ENCODE data around the gene RNU2-1.
"Not testable (repeated sequence)": the region's sequence is repeated elsewhere in the genome, so short reads cannot be mapped to it uniquely, and the experiment has no call there.

RNU2-1 gene

GRCh38 chr17:43233877-43234276 is at the start of gene RNU2-1:
TSS of gene RNU2-1 (minus strand) at chr17:43233977.
- DNase-seq (ENCODE audit: low read depth), result not testable (repeated sequence)

DNA sequence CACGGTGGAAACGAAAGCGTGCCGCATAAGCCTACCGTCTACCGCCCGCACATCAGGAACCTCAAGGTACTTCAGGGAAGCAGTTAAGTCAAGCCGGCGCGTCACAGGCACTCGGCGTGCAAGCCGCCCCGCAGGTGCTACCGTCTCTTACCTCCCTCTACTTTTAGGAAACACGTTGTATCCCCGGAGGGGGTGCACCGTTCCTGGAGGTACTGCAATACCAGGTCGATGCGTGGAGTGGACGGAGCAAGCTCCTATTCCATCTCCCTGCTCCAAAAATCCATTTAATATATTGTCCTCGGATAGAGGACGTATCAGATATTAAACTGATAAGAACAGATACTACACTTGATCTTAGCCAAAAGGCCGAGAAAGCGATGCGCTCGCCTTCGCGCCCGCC is 39.1 kb upstream of the RNU2-1 start:
- DNase-seq (ENCODE audit: low read depth), result not testable (repeated sequence)

DNA sequence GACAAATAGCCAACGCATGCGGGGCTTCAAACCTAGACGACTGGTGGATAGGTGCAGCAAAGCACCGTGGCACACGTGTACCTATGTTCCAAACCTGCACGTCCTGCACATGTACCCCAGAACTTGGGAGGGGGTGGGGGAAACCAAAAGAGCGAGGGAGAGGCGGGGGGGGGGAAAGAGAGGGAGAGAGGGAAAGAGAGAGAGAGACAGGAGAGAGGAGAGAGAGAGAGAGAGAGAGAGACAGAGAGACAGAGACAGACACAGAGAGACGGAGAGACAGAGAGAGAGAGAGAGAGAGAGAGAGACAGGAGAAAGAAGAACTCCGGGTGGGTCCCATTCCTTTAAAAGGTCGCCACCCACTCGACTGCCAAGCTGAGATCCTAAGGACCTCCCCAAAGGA is 38.7 kb upstream of the RNU2-1 start:
- not testable (repeated sequence) for DNase-seq (ENCODE audit: low read depth)

GRCh38 chr17:43270552-43271504 is 37.1 kb upstream of the RNU2-1 start:
- not testable (repeated sequence) for DNase-seq (ENCODE audit: low read depth)

GRCh38 chr17:43246456-43246855 is 12.7 kb upstream of the RNU2-1 start:
- not testable (repeated sequence) for DNase-seq (ENCODE audit: low read depth)

- not testable (repeated sequence) for DNase-seq (ENCODE audit: low read depth)
Measured at GRCh38 chr17:43240596-43241352, 7.0 kb upstream of the RNU2-1 start.

DNA sequence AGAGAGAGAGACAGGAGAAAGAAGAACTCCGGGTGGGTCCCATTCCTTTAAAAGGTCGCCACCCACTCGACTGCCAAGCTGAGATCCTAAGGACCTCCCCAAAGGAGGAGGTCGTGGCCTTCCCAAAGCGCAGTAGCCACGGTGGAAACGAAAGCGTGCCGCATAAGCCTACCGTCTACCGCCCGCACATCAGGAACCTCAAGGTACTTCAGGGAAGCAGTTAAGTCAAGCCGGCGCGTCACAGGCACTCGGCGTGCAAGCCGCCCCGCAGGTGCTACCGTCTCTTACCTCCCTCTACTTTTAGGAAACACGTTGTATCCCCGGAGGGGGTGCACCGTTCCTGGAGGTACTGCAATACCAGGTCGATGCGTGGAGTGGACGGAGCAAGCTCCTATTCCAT is 5.8 kb upstream of the RNU2-1 start:
- DNase-seq (ENCODE audit: low read depth), result not testable (repeated sequence)

- DNase-seq (ENCODE audit: low read depth), result not testable (repeated sequence)
Measured at GRCh38 chr17:43233263-43233662, 514 bp downstream of the RNU2-1 start.

DNA sequence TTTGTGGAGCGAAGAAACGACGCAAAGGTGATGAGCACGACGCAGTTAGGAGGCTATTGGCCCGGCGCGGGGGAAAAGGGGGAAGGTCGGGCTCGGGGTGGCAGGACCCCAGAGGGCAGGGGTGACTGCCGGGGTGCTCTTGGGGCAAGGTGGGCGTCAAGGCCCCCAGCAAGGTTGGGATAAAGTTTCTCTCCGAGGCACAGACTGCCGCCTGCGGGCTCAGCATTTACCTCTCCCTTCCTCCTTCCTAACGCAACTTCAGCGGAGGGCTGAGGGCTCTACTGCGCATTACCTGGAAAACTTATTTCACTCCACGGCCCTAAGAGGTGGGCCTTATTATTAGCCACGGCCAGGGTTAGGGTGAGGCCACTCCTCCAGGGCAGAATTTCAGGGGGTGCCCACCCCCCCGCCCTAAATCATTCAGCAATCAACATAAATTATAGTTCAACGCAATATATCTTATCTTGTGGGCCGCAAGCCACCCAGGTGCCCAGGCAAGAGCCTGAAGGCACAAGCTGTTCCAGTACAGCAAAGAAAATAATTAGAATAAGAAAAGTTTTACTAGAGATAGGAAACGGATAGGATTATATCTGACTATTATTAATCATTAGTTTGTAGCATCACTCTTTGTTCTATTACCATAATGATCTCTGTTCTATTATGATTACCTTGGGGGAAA is 1.6 kb downstream of the RNU2-1 start:
- peak; percentile 0 for DNase-seq (ENCODE audit: low read depth)

GRCh38 chr17:43231205-43232020 is 2.4 kb downstream of the RNU2-1 start:
- DNase-seq (ENCODE audit: low read depth), result not testable (repeated sequence)

- DNase-seq (ENCODE audit: low read depth), result not testable (repeated sequence)
Measured at GRCh38 chr17:43228020-43228782, 5.6 kb downstream of the RNU2-1 start, which contains the start of gene CCDC200. TSS of gene CCDC200 (minus strand) at chr17:43228623. CDS start at chr17:43228554, 69 bp downstream.

DNA sequence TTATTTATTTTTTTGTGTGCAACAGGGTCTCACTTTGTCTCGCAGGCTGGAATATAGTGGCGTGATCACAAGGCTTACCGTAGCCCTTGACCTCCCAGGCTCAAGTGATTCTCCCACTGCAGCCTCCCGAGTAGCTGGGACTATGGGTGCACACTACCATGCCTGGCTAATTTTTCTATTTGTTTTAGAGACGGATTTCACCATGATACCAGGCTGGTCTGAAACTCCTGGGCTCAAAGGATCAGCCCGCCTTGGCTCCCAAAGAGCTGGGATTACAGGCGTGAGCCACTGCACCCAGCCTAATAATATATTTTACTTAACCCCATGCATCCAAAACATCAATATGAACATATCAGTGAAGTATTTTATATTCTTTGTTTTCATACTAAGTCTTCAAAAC is 7.4 kb downstream of the RNU2-1 start:
- DNase-seq (ENCODE audit: low read depth), result no peak

GRCh38 chr17:43224146-43224705 is 9.6 kb downstream of the RNU2-1 start:
- DNase-seq (ENCODE audit: low read depth), result no peak

DNA sequence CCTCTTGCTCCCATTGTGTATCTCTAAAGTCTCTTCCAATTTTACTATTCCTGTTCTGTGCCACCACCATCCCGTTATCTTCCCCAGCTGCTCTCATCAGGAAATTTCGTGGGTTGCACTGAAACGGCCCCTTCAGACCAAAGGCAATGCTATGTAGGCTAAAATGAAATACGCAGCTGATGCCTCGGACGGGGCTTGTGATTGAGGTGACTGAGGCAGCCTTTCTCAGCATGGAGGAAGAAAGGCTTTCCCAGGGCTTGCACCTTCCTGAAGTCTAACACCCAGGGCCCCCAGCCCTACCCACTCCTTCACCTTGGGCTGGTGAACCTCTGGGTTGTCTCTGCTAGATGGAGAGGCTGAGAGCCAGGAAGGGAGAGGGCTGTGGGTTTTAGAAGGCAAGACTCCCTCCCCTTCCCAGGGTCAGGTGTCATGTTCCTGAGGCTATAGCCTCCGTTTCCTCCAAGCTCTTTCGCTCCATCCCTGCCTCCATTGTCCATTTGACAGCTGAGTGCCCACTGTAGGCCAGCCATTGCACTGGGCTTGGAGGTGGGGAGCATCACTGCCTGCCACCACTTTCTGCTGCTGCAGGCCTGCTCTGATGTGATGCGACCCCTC is 13.2 kb downstream of the RNU2-1 start:
- no peak for DNase-seq (ENCODE audit: low read depth)

GRCh38 chr17:43219746-43220380 is 13.9 kb downstream of the RNU2-1 start:
- DNase-seq (ENCODE audit: low read depth), result no peak

DNA sequence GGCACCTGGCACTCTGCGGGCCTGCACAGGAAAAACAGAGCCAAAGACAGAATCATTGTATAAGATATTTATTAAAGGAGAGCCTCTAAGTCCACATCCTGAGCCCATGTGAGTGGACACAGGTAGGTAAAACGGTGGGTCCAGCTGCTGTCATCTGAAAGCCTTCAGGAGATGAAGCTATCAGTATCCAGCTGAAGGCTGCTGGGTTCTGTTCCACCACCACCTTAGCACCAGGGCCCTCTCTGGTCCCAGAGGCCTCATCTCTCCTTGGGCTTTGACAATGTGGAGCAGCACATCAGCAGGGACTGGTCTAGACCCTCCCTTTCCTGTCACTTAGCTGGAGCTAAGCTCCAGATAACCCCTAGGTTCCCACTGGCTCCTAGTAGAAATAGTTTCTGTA is 14.8 kb downstream of the RNU2-1 start:
- DNase-seq (ENCODE audit: low read depth), result no peak

DNA sequence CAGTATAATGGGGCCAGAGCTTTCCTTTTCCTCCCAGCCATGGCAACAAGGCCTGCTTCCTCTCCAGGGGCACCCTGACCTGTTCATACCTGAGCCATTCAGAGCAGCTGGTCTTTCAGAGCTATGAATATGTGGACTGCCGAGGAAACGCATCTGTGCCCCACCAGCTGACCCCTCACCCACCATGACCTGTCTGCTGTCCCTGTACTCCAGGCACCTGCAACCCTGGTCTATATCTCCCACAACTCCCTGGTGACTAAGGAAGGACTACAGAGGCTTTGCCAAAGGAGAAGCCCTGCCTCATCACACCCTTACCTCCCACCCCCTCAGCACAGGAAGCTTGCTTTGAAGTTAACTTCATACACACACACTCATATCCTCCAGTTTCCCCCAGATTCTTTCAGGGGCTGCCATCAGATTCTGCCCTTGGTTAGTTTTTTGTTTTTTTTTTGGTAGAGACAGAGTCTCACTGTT is 16.1 kb downstream of the RNU2-1 start:
- DNase-seq (ENCODE audit: low read depth), result no peak

GRCh38 chr17:43216762-43217613 is 16.8 kb downstream of the RNU2-1 start:
- no peak for DNase-seq (ENCODE audit: low read depth)

Data from fibroblast of gingiva (primary cell).